Measurements from ENCODE around the gene INO80E.

GRCh38 chr16:30023586-30023985 is 27.5 kb downstream of the INO80E start:
- TF ChIP-seq EZH2 (optimal IDR thresholded peaks at IDR 0.05; ENCODE audit: low read depth, low read length): no peak
- TF ChIP-seq CTCF (IDR thresholded peaks at IDR 0.05; ENCODE audit: low read length): no peak
